ENCODE results near the gene RMDN2. TPM values are rescaled to one million over a fixed set of nuclear protein-coding genes. Genes with fewer than 3 reads are reported as not detected.

Gene RMDN2
- total RNA-seq, 2 experiments from 2014 or later = 2.8 to 3.2 TPM

DNA sequence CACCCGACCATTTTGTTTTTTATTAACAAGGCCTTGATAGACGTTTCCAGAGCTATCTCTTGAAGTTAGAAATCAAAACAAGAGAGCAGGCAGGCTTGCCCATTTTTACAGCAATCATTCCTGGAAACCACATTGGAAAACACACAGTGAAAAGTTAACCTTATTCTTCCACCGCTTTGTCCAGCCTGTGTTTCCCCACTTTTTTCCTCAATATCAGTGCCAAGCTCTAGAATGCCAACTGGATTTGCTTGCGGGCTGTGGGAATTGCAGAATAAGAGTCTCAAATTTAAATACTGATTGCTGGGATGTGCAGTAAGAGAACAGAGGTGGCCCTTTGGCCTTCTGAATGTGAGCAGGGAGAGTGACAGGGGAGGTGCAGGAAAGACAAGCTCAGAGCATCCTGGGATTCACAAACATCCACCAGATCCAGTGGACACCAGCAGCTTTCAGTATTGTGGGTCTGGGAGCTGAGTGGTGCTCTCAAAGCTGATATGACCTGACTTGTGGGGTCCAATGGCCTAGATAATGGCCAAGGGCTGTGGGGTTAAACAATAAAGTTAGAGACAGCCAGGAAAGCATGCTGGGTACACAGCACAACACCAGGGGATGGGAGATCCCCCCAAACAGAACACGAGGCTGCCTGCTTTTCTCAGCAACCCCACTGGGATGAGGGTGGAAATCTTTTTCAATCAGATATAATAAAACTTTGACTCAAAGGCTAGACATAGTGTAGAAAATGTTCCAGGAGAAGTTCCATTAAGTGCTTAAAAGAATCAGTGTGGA lies 135.3 kb downstream of the RMDN2 start:
- peaks cover 9% of the 10 kb centered on the region for H3K27me3 Mint-ChIP-seq
- no peak for DNase-seq

DNA sequence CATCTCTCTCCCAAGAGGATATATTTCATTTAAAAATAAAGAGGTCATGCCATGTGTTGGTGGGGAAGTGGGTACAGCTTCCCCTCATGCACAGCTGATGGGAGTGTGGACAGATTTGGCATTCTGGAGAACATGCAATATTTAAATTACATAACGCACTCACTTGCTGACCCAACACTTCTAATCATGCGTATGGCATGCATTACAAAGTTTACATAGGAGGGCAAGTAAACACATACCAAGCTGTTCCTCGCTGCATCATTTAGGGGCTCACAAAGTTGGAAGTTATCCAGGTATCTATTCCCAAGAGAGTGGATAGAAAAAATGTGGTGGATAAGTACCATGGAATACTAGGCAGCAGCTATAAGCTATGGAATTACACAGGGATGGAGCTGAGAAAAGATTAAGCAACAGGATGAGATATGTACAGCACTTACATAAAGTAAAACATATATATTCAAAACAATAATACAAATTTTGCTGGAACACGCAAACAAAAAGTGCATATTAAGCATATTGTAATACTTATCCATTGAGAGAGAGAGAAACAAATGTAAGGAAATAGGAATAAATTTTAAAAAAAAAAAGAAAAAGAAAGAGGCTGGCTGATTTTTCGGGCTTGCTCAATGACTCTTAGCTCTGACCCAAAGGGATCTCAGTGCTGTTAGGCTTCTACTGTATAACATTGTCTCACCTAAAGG lies 139.9 kb downstream of the RMDN2 start:
- DNase-seq = no peak
- no peaks in the 10 kb centered on the region for H3K4me1 Mint-ChIP-seq
- no peak overlapping the region for H3K4me3 Mint-ChIP-seq
- H3K27me3 Mint-ChIP-seq = peaks cover 10% of the 10 kb centered on the region
- H3K36me3 Mint-ChIP-seq = peaks cover 3% of the 10 kb centered on the region
- no peak overlapping the region for H3K27ac Mint-ChIP-seq
- H3K9me3 Mint-ChIP-seq = no peaks in the 10 kb centered on the region

More for the DNA sequence above, 135.3 kb downstream of the RMDN2 start:
- Mint-ChIP-seq H3K27ac (no peak overlapping the region), H3K9me3 (no peaks in the 10 kb centered on the region), H3K36me3 (peaks cover 3% of the 10 kb centered on the region), H3K4me3 (no peak overlapping the region), H3K4me1 (peaks cover 26% of the 10 kb centered on the region)

DNA sequence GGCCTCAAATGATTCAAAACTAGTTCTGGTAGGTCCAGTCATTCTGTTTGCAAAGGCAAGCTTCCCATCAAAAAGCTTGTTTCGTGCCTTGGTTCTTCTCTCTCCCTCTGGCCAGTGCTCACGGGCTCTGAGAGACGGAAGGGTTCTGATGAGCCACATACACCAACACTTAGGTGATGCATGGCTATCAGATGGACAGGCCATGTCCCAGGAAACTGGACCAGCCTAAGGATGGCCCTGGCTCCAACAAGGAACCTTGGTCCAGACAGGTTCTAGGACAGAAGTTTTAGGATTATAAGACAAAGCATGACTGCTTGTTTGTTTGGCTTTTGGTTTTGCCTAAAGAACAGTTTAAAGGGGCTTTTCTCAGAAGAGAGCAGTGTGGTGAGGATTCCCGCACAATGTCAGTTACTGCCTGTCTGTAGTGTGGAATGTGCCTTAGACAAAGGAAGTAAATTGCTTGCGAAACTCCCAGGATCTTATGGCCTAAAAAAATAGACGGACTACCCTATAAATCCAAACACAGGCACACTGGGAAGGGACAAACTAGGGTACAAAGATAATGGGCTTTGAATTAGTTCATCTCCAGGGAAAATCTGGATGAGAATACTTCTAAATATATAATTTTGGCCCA lies 140.5 kb downstream of the RMDN2 start:
- Mint-ChIP-seq H3K4me3 (no peak overlapping the region), H3K36me3 (peaks cover 3% of the 10 kb centered on the region), H3K9me3 (no peaks in the 10 kb centered on the region), H3K27ac (no peak overlapping the region), H3K27me3 (peaks cover 10% of the 10 kb centered on the region), H3K4me1 (no peaks in the 10 kb centered on the region)
- DNase-seq = no peak

DNA sequence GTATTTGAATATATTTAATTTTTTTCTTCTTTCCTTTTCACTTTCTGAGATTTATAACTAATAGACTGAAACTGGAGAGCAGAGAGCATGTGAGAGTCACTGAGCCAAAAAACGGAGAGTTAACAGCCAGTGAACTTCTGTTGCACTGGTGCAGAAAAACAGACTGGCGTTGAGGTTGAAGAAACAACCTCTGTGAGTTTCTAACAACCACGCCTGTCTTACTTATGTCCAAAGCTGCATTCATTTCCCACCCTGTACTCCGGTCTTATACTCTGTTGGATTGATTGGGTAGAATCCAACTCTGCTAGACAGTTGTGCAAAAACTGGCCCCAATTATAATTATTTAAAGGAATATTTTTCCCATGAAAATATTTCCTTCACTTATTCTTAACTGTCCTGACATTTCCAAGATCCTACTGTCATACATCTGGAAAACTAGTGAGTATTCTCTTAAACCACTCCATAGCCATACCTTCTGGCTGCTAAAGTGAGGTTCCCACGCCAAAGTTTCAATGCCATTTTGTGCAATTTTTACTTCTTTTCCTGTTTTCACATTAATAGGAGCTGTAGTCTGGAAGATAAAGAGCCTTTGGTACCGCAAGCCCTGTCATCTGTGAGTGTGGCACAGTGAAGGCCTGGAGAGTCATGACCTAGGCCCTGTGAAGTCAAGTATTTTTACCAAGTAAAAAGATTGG lies 141.5 kb downstream of the RMDN2 start:
- H3K9me3 Mint-ChIP-seq = no peaks in the 10 kb centered on the region
- peaks cover 10% of the 10 kb centered on the region for H3K27me3 Mint-ChIP-seq

More for the DNA sequence above, 141.5 kb downstream of the RMDN2 start:
- H3K27ac Mint-ChIP-seq = no peak overlapping the region
- peaks cover 8% of the 10 kb centered on the region for H3K36me3 Mint-ChIP-seq
- no peak overlapping the region for H3K4me3 Mint-ChIP-seq
- H3K4me1 Mint-ChIP-seq = no peaks in the 10 kb centered on the region
- no peak for DNase-seq

Other genes with a start within 250 kb of the RMDN2 start
- gene CYP1B1, start 150.9 kb downstream of the RMDN2 start, total RNA-seq = 10 to 100 TPM; 21.7 to 23.5 TPM

Data from activated naive CD8-positive, alpha-beta T cell treated with anti-CD3 and anti-CD28 coated beads for 36 hours (primary cell).